IPS-20b (cell line): ENCODE results near the gene CLTRN.

Source experiments
- H3K27ac ChIP-seq: one replicate; pipeline ENCODE4 v1.5.1; 2013; ENCODE audit warnings: low read length
- H3K27me3 ChIP-seq: 2 replicates; pipeline ENCODE4 v1.6.1; 2013; ENCODE audit warnings: mild to moderate bottlenecking, low read length, inconsistent platforms; ENCODE audit not compliant: insufficient read depth
- H3K36me3 ChIP-seq: 2 replicates; pipeline ENCODE4 v1.6.1; 2013; ENCODE audit warnings: low read depth, mild to moderate bottlenecking, inconsistent platforms, low read length, moderate library complexity; ENCODE audit not compliant: insufficient read depth
- H3K4me1 ChIP-seq: 2 replicates; pipeline ENCODE4 v1.6.1; 2013; ENCODE audit warnings: mild to moderate bottlenecking, control low read depth, inconsistent platforms, low read length, moderate library complexity; ENCODE audit not compliant: insufficient read depth
- H3K4me3 ChIP-seq: 2 replicates; pipeline ENCODE4 v1.5.1; 2013; ENCODE audit warnings: mild to moderate bottlenecking, low read length, inconsistent platforms
- H3K9ac ChIP-seq: 2 replicates; pipeline ENCODE4 v1.6.1; 2013; ENCODE audit warnings: low read depth, mild to moderate bottlenecking, inconsistent platforms, low read length, moderate library complexity
- H3K9me3 ChIP-seq: 2 replicates; pipeline ENCODE4 v1.6.1; 2013; ENCODE audit warnings: mild to moderate bottlenecking, low read depth, low read length, inconsistent platforms; ENCODE audit not compliant: insufficient read depth

Gene CLTRN

GRCh38 chrX:15605226-15605625 is 59.4 kb downstream of the CLTRN start:
- H3K9ac ChIP-seq = no peak overlapping the region
- H3K27ac ChIP-seq = no peak overlapping the region
- no peaks in the 10 kb centered on the region for H3K36me3 ChIP-seq
- no peaks in the 10 kb centered on the region for H3K9me3 ChIP-seq
- H3K27me3 ChIP-seq = no peaks in the 10 kb centered on the region
- no peak overlapping the region for H3K4me3 ChIP-seq
- H3K4me1 ChIP-seq = no peaks in the 10 kb centered on the region

- Histone ChIP-seq H3K4me1 (no peaks in the 10 kb centered on the region), H3K27me3 (no peaks in the 10 kb centered on the region), H3K4me3 (no peak overlapping the region), H3K9ac (no peak overlapping the region), H3K36me3 (no peaks in the 10 kb centered on the region), H3K27ac (no peak overlapping the region), H3K9me3 (no peaks in the 10 kb centered on the region)
Observed at GRCh38 chrX:15602761-15603160, 61.8 kb downstream of the CLTRN start.

- no peak overlapping the region for H3K27ac ChIP-seq
- no peak overlapping the region for H3K4me3 ChIP-seq
- no peaks in the 10 kb centered on the region for H3K36me3 ChIP-seq
- H3K27me3 ChIP-seq = no peaks in the 10 kb centered on the region
- H3K9ac ChIP-seq = no peak overlapping the region
- H3K9me3 ChIP-seq = no peaks in the 10 kb centered on the region
- H3K4me1 ChIP-seq = no peaks in the 10 kb centered on the region
Observed at GRCh38 chrX:15601932-15602331, 62.7 kb downstream of the CLTRN start.

- no peak within 1 kb of the TSS for H3K4me3 ChIP-seq
- H3K27me3 ChIP-seq = no peaks in the 10 kb centered on the region
- no peaks in the 10 kb centered on the region for H3K4me1 ChIP-seq
- H3K9me3 ChIP-seq = no peaks in the 10 kb centered on the region
- no peaks in the 10 kb centered on the region for H3K36me3 ChIP-seq
- no peak within 1 kb of the TSS for H3K9ac ChIP-seq
- no peak within 1 kb of the TSS for H3K27ac ChIP-seq
Observed at GRCh38 chrX:15600745-15601144, 63.9 kb downstream of the CLTRN start, which contains the start of gene ACE2. Gene ACE2, minus strand, starts transcription at chrX:15600960. Its CDS starts 49 bp downstream, at chrX:15600911.

GRCh38 chrX:15600049-15600448 is 64.6 kb downstream of the CLTRN start:
- Histone ChIP-seq H3K36me3 (no peaks in the 10 kb centered on the region), H3K27me3 (no peaks in the 10 kb centered on the region), H3K4me3 (no peak overlapping the region), H3K9me3 (no peaks in the 10 kb centered on the region), H3K4me1 (no peaks in the 10 kb centered on the region), H3K9ac (no peak overlapping the region), H3K27ac (no peak overlapping the region)

- Histone ChIP-seq H3K36me3 (no peaks in the 10 kb centered on the region), H3K9me3 (no peaks in the 10 kb centered on the region), H3K27ac (no peak overlapping the region), H3K27me3 (no peaks in the 10 kb centered on the region), H3K4me3 (no peak overlapping the region), H3K9ac (no peak overlapping the region), H3K4me1 (no peaks in the 10 kb centered on the region)
Observed at GRCh38 chrX:15599461-15599860, 65.1 kb downstream of the CLTRN start.

- Histone ChIP-seq H3K36me3 (no peaks in the 10 kb centered on the region), H3K9me3 (no peaks in the 10 kb centered on the region), H3K4me3 (no peak overlapping the region), H3K9ac (no peak overlapping the region), H3K4me1 (no peaks in the 10 kb centered on the region), H3K27ac (no peak overlapping the region), H3K27me3 (no peaks in the 10 kb centered on the region)
Observed at GRCh38 chrX:15598026-15598425, 66.6 kb downstream of the CLTRN start.

- no peaks in the 10 kb centered on the region for H3K9me3 ChIP-seq
- no peaks in the 10 kb centered on the region for H3K27me3 ChIP-seq
- H3K4me1 ChIP-seq = no peaks in the 10 kb centered on the region
- H3K4me3 ChIP-seq = no peak overlapping the region
- no peak overlapping the region for H3K9ac ChIP-seq
- no peaks in the 10 kb centered on the region for H3K36me3 ChIP-seq
- H3K27ac ChIP-seq = no peak overlapping the region
Observed at GRCh38 chrX:15594371-15594770, 70.2 kb downstream of the CLTRN start.

GRCh38 chrX:15579778-15580747 is 84.5 kb downstream of the CLTRN start:
- H3K9ac ChIP-seq = no peak overlapping the region
- H3K4me1 ChIP-seq = peaks cover 12% of the 10 kb centered on the region
- no peak overlapping the region for H3K27ac ChIP-seq
- H3K36me3 ChIP-seq = no peaks in the 10 kb centered on the region
- H3K27me3 ChIP-seq = no peaks in the 10 kb centered on the region
- no peaks in the 10 kb centered on the region for H3K9me3 ChIP-seq
- H3K4me3 ChIP-seq = no peak overlapping the region
